HCEC 1CT (cell line): ENCODE data around the gene TNK2.
"Not testable (repeated sequence)": the region's sequence is repeated elsewhere in the genome, so short reads cannot be mapped to it uniquely, and the experiment has no call there.

Experiments
- DNase-seq: peaks from one replicate; pipeline ENCODE4 v3.0.0-alpha.2; 2017

TNK2 gene

GRCh38 chr3:195907934-195908693 is at the start of gene TNK2:
TSS of gene TNK2 (minus strand) at chr3:195908551. CDS start at chr3:195888588, 19,963 bp downstream.
- DNase-seq = no peak

DNA sequence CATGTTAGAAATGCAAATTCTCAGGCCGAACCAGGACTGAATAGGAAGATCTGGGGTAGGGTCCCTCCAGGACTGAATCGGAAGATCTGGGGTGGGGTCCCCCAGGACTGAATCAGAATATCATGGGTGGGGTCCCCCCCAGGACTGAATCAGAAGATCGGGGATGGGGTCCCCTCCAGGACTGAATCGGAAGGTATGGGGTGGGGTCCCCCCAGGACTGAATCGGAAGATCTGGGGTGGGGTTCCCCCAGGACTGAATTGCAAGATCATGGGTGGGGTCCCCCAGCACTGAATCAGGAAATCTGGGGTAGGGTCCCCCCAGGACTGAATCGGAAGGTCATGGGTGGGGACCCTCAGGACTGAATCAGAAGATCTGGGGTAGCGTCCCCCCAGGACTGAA is 48.2 kb upstream of the TNK2 start:
- no peak for DNase-seq

DNA sequence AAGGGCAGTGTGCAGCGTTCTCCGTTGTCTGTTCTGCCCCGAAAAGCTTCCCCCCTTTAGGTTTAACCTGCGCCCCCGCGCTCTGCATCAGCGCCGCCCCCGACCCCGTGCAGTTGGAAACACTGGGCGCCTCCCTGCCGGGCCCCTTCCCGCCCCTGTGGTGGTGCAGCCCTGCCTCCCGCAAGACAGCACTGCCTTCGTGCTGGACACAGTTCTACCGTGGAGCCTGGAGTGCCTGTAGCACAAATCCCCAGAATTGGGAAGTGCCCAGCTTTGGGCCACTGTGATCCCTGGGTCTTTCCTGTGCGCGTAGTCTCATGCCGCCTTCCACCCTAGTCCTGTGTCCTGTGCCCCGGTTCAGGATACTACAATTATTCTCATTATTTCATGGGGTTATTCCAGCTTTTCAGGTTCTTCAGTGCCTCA is 47.1 kb upstream of the TNK2 start:
- not testable (repeated sequence) for DNase-seq

GRCh38 chr3:195954752-195955119 is 46.4 kb upstream of the TNK2 start:
- not testable (repeated sequence) for DNase-seq

DNA sequence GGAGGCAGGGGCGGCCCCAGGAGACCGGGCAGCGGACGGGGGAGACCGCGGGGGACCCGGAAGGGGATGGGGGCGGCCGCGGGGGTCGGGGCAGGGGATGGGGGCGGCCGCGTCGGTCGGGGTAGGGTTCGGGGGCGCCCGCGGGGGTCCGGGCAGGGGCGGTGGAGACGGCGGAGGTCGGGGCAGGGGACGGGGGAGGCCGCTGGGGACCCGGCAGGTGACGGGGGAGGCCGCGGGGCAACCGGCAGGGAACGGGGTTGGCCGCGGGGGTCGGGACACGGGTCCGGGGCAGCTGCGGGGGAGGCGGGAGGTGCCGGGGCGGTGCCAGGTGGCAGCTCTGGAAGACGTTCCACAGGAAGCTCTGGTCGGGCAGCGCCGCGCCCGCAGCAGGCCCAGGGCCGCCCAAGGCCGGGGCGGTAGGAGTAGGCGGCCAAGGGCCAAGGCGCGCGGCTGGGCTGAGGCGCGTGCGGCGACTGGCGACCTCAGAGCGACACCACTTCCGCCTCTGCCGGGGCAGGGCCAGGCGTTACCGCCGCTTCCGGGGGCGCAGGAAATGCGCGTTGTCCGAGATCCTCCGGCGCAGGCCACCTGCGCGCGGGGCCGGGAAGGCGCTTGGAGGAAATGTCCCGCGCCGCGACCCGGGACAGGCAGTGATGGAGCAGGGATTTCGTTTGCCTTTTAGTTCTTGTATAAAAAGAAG is 45.9 kb upstream of the TNK2 start:
- peak; percentile 66 for DNase-seq

DNA sequence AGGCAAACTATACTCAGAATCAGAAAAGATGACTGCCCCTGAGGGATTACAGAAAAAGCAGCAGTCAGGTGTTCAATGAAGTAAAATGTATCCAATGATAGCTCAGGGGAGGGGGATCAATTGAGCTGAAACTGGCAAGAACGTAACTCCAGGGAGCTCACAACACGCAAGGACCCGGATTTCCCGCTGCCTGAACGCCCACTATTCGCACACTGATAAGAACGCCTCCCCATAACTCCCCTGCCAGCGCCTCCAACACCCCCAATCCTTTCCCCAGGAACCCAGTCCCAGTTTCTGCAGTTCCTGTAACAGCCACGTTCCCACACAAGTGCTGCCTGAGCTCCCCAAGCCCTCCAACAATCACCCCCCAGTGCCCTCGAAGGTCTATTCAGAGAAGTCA is 44.2 kb upstream of the TNK2 start:
- DNase-seq = not testable (repeated sequence)

- not testable (repeated sequence) for DNase-seq
These were observed 43.3 kb upstream of the TNK2 start for GRCh38 chr3:195951443-195952177.

DNA sequence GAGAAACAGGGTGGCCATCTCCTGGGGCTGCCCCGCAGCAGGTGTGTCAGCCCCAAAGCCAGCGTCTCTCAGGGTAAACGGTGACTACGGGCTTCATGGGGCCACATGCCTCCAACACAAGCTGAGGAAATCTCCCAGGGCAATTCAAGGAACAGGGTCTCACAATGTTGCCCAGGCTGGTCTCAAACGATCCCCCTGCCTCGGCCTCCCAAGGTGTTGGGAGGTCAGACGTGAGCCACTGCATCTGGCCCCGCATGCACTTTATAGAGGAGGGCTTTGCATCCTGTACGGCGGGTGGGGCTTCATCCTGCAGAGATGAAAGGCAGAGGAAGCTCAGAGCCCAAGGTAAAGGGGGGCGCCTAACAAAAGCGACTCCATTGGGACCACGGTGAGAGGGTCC is 42.4 kb upstream of the TNK2 start:
- not testable (repeated sequence) for DNase-seq

DNA sequence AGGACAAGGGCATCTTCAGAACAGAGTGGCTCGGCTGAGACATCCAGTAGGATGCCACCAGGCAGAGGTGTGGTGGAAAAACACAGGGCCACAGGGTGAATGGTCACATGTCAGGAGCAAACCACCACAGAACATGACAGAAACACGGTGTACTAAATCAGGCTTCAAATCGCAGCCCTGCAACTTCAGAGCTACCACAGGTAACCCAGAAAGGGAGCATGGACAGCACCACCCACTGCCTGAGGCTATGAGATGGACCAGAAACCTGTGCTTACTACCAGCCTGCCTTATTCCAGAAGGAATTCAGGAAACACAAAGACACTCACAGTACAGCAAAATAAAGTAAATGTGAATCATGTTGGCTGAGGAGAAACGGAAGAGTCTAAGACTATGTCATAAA is 41.8 kb upstream of the TNK2 start:
- not testable (repeated sequence) for DNase-seq

DNA sequence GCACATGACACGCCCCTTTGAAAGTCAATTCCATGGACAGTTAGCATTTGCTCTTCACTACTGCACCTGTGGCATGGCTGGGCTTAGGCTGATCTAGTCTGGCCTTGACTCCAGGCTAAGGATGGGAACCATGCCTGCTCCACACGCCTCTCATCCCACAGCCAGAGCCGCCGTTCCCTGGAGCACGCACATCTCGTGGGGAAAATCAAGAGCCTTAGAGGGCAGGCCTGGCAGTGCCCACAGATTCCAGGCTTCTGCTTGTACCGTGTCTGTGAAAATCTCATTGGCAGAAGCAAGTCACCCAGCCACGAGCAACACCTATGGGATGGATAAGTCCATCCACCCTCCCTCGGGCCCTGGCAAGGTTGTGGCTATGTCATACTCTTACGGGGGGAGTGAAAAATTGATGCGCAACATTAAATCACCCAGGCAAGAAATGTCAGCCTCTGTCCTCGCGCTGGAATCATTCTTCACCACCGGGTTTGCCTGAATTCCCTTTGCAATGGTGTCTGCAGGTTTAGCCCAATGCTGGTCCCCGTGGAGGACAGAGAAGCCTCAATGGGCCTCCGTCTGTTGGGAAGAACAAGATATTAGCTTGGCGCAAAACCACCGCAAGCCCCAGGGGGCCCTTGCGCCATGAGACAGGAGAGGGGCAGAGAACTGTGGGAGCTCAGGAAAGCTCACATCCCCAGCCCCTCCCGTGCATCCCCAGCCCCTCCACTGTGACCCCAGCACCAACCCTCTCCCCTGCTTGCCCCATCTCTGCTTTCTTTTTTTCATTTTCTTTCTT is 38.8 kb upstream of the TNK2 start:
- DNase-seq = not testable (repeated sequence)

- DNase-seq = not testable (repeated sequence)
These were observed 33.0 kb upstream of the TNK2 start for GRCh38 chr3:195941265-195941815.

DNA sequence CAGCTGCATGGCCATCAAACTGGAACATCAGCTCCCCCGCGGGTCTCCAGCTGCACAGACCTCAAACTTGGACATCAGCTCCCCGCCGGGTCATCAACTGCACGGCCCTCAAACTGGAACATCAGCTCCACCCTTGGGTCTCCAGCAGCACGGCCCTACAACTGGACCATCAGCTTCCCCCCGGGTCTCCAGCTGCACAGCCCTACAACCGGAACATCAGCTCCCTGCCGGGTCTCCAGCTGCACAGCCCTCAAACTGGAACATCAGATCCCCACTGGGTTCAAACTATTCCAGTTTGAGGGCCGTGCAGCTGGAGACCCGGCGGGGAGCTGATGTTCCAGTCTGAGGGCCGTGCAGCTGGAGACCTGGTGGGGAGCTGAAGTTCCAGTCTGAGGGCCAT is 32.5 kb upstream of the TNK2 start:
- not testable (repeated sequence) for DNase-seq

- not testable (repeated sequence) for DNase-seq
These were observed 31.4 kb upstream of the TNK2 start for GRCh38 chr3:195939526-195940470.

GRCh38 chr3:195933044-195933430 is 24.7 kb upstream of the TNK2 start:
- not testable (repeated sequence) for DNase-seq

DNA sequence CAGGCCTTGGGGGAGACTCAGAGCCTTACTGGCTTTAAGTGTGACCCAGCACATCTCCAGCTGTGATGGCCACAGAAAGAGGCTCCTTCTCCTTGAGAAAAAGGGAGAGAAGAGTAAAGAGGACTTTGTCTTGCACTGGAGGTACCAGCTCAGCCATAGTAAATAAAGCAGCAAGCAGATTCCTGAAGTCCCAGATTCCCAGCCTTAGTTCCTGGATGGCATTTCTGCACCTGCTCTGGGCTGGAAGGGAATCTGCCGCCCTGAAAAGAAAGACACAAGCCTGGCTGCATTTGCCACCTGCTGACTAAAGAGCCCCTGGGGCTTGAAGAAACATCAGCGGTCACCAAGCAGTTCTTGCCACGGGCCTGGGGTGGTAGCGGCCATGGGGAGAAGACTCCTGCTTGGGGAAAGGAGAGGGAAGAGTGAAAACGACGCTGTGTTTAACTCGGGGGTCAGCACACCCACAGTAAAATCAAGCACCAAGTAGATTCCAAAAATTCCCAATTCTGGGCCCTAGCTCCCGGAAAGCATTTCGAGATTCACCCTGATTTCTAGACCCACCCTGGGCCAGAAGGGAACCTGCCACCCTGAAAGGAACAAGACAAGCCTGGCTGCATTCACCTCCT is 24.2 kb upstream of the TNK2 start:
- no peak for DNase-seq

DNA sequence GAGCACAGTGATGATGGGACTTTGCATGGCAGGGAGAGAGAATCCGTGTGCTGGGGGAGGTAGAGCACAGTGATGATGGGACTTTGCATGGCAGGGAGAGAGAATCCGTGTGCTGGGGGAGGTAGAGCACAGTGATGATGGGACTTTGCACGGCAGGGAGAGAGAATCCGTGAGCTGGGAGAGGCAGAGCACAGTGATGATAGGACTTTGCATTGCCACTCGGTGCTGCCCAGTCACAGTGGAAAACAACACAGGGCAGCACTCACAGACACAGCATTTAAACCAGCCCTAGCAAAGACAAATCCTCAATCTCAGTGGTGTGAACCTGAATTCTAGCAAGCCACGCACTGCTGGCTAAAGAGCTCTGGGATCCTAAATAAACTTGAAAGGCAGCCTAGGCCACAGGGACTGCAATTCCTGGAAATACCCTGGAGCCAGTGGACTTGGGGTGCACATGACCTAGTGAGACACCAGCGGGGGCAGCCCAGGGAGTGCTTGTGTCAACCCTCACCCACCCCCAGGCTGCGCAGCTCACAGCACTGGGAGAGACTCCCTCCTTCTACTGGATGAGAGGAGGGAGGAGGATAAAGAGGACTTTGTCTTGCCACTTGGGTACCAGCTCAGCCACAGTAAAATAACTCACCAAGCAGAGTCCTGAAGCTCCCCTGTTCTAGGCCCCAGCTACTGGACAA is 23.4 kb upstream of the TNK2 start:
- no peak for DNase-seq

GRCh38 chr3:195929452-195929851 is 21.1 kb upstream of the TNK2 start:
- no peak for DNase-seq

- DNase-seq = no peak
These were observed 13.0 kb upstream of the TNK2 start for GRCh38 chr3:195921334-195921791.

GRCh38 chr3:195918176-195918575 is 9.8 kb upstream of the TNK2 start:
- DNase-seq = no peak

DNA sequence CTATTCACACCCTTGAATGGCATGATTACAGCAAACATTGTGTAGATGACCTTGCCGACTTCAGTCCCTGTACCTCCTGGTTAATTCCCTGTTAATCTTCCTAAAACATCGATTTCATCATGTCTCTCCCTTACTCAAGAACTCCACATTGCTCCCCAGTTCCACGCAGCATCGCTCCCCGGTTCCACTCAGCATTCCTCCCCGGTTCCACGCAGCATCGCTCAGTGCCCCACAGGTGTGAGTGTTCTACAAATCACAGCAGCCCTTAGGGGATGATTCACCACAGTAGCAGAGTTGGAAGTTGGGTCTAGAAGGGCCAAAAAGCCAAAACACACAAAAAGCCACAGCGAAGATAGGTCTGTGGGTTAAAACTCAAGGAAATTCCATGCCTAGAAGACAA is 8.6 kb upstream of the TNK2 start:
- DNase-seq = no peak
